Neural crest cell (in vitro differentiated cells): Measurements from ENCODE around the gene SEC23B. TPM values are rescaled to one million over a fixed set of nuclear protein-coding genes. Genes with fewer than 3 reads are reported as not detected.

ENCODE experiments used
- DNase-seq: peaks from one replicate; pipeline ENCODE4 v3.0.0; 2021; ENCODE audit warnings: low read depth, mixed read lengths, low spot score
- H3K27ac Mint-ChIP-seq: one replicate; pipeline ENCODE4 v1.8.0; 2021; ENCODE audit warnings: mild to moderate bottlenecking, mixed read lengths; ENCODE audit not compliant: unreplicated experiment
- H3K27me3 Mint-ChIP-seq: 2 replicates; pipeline ENCODE4 v1.8.0; 2021; ENCODE audit warnings: low read depth, mild to moderate bottlenecking, mixed read lengths
- H3K36me3 Mint-ChIP-seq: 2 replicates; pipeline ENCODE4 v1.8.0; 2021; ENCODE audit warnings: low read depth, mild to moderate bottlenecking, mixed read lengths
- H3K4me1 Mint-ChIP-seq: 2 replicates; pipeline ENCODE4 v1.8.0; 2021; ENCODE audit warnings: mixed read lengths
- H3K4me3 Mint-ChIP-seq: one replicate; pipeline ENCODE4 v1.8.0; 2021; ENCODE audit warnings: mild to moderate bottlenecking, mixed read lengths
- H3K9me3 Mint-ChIP-seq: 2 replicates; pipeline ENCODE4 v1.8.0; 2021; ENCODE audit warnings: mixed read lengths
- CTCF ChIP-seq: fragments of 200-600 bp; sonication (generic); conservative IDR thresholded peaks from 2 replicates; pipeline ENCODE4 v1.5.0; 2021; ENCODE audit warnings: antibody characterized with exemption, mild to moderate bottlenecking
- total RNA-seq: library from RNA; stranded (reverse); gene quantifications from 2 replicates; pipeline ENCODE4 v1.2.1, GENCODE V29; 2021

The SEC23B gene
- total RNA-seq, 1 donor from 2014 or later = 58.9 TPM

- H3K4me3 Mint-ChIP-seq = no peak overlapping the region
- no peak for TF ChIP-seq CTCF
- H3K9me3 Mint-ChIP-seq = no peaks in the 10 kb centered on the region
- no peaks in the 10 kb centered on the region for H3K4me1 Mint-ChIP-seq
- H3K36me3 Mint-ChIP-seq = peaks cover 20% of the 10 kb centered on the region
- DNase-seq = no peak
- no peak overlapping the region for H3K27ac Mint-ChIP-seq
- no peaks in the 10 kb centered on the region for H3K27me3 Mint-ChIP-seq
Measured at GRCh38 chr20:18533978-18534644, 26.4 kb downstream of the SEC23B start.

- peaks cover 29% of the 10 kb centered on the region for H3K36me3 Mint-ChIP-seq
- TF ChIP-seq CTCF = no peak
- no peak for DNase-seq
- H3K27me3 Mint-ChIP-seq = no peaks in the 10 kb centered on the region
- H3K27ac Mint-ChIP-seq = no peak overlapping the region
- no peaks in the 10 kb centered on the region for H3K9me3 Mint-ChIP-seq
- no peaks in the 10 kb centered on the region for H3K4me1 Mint-ChIP-seq
- H3K4me3 Mint-ChIP-seq = no peak overlapping the region
Measured at GRCh38 chr20:18537651-18538050, 29.9 kb downstream of the SEC23B start.

GRCh38 chr20:18541741-18542140 is 34.0 kb downstream of the SEC23B start:
- Mint-ChIP-seq H3K9me3 (no peaks in the 10 kb centered on the region), H3K27me3 (no peaks in the 10 kb centered on the region), H3K4me1 (no peaks in the 10 kb centered on the region), H3K4me3 (no peak overlapping the region), H3K27ac (no peak overlapping the region), H3K36me3 (peaks cover 20% of the 10 kb centered on the region)
- TF ChIP-seq CTCF = no peak
- no peak for DNase-seq

- no peak for TF ChIP-seq CTCF
- H3K4me3 Mint-ChIP-seq = no peak overlapping the region
- H3K36me3 Mint-ChIP-seq = peaks cover 14% of the 10 kb centered on the region
- DNase-seq = no peak
- no peak overlapping the region for H3K27ac Mint-ChIP-seq
- no peaks in the 10 kb centered on the region for H3K4me1 Mint-ChIP-seq
- no peaks in the 10 kb centered on the region for H3K27me3 Mint-ChIP-seq
- no peaks in the 10 kb centered on the region for H3K9me3 Mint-ChIP-seq
Measured at GRCh38 chr20:18543216-18543615, 35.5 kb downstream of the SEC23B start.

GRCh38 chr20:18543932-18544331 is 36.2 kb downstream of the SEC23B start:
- no peak overlapping the region for H3K4me3 Mint-ChIP-seq
- no peaks in the 10 kb centered on the region for H3K4me1 Mint-ChIP-seq
- no peak for DNase-seq
- H3K27ac Mint-ChIP-seq = no peak overlapping the region
- H3K9me3 Mint-ChIP-seq = no peaks in the 10 kb centered on the region
- H3K36me3 Mint-ChIP-seq = peaks cover 14% of the 10 kb centered on the region
- no peak for TF ChIP-seq CTCF
- no peaks in the 10 kb centered on the region for H3K27me3 Mint-ChIP-seq
